K562 (cell line): ENCODE measurements around the gene ANOS1. TPM values are rescaled to one million over a fixed set of nuclear protein-coding genes. Genes with fewer than 3 reads are reported as not detected.

Experiments
- ATAC-seq: fragments of 200-7000 bp; cut with Tn5 transposase; 3 replicates; pipeline ENCODE4 v1.9.1; 2020; ENCODE audit warnings: moderate library complexity
- BruUV-seq: library from RNA; stranded (reverse); fragments of 400-500 nt; replicated peaks from 2 replicates; lab custom pipeline; 2021; lab: Mats Ljungman, UMichigan
- CTCF ChIA-PET: fragments of 300-600 bp; formaldehyde crosslinking; extraction: SDS; loops from one replicate; lab custom pipeline; 2021; ENCODE audit warnings: low intra/inter-chr PET ratio; lab: Yijun Ruan, JAX
- POLR2A ChIA-PET: fragments of 300-600, 350-650 bp; sonication (Branson Sonifier 250); formaldehyde crosslinking; extraction: SDS; loops from one replicate; lab custom pipeline; 2021; ENCODE audit warnings: antibody characterized with exemption, inconsistent platforms; lab: Yijun Ruan, JAX
- DNase-seq, 4 experiments: peaks; one replicate each; pipeline versions ENCODE4 v3.0.0 to v3.0.0-alpha.2; 2011 to 2018; ENCODE audit warnings: low spot score in 3 of 4, mixed read lengths in 3 of 4; ENCODE audit errors: extremely low read depth in 1 of 4
- FAIRE-seq: peaks from 2 replicates; lab custom pipeline; 2011; peaks lifted over from hg19 to GRCh38; lab: Jason Lieb, UNC
- H2AFZ ChIP-seq: 2 replicates; pipeline ENCODE4 v1.6.0; 2011; ENCODE audit warnings: low read depth, low read length, control low read depth, inconsistent platforms
- H3K27ac ChIP-seq: fragments of 200-600 bp; 3 replicates; pipeline ENCODE4 v1.8.0; 2011; ENCODE audit warnings: low read depth, mild to moderate bottlenecking, control low read depth, inconsistent platforms, low read length, moderate library complexity, mixed read lengths; ENCODE audit errors: extremely low read depth
- H3K27me3 ChIP-seq, 2 experiments: fragments of 300-600 bp in 1 of 2; 2 replicates in 1 of 2; 3 replicates in 1 of 2; pipeline versions ENCODE4 v1.6.0 to v1.8.0; 2011; ENCODE audit warnings: inconsistent platforms in 2 of 2, low read length in 2 of 2, mild to moderate bottlenecking in 1 of 2, mixed read lengths in 1 of 2, moderate library complexity in 1 of 2; ENCODE audit not compliant: control insufficient read depth in 2 of 2, insufficient read depth in 2 of 2
- H3K36me3 ChIP-seq: fragments of 300-600 bp; 3 replicates; pipeline ENCODE4 v1.8.0; 2011; ENCODE audit warnings: mild to moderate bottlenecking, low read length, inconsistent platforms; ENCODE audit not compliant: control insufficient read depth, insufficient read depth
- H3K4me1 ChIP-seq, 2 experiments: fragments of 200-600 bp in 1 of 2; replicated peaks in 1 of 2; 2 replicates in 1 of 2; 3 replicates in 1 of 2; pipeline versions ENCODE4 v1.5.1 to v1.8.0; 2011; ENCODE audit warnings: inconsistent platforms in 2 of 2, low read length in 2 of 2, mild to moderate bottlenecking in 1 of 2, mixed read lengths in 1 of 2, moderate library complexity in 1 of 2; ENCODE audit not compliant: control insufficient read depth in 2 of 2, insufficient read depth in 2 of 2
- H3K4me2 ChIP-seq: 2 replicates; pipeline ENCODE4 v1.6.1; 2011; ENCODE audit warnings: low read length, control low read depth, inconsistent platforms, mixed read lengths; ENCODE audit not compliant: insufficient read depth
- H3K4me3 ChIP-seq: fragments of 200-600 bp; sonication (generic), shearing (Covaris generic); 2 replicates; pipeline ENCODE4 v1.5.1; 2016; ENCODE audit warnings: control low read depth, inconsistent platforms
- H3K79me2 ChIP-seq: fragments of 200-600 bp; 3 replicates; pipeline ENCODE4 v1.8.0; 2011; ENCODE audit warnings: low read length, inconsistent platforms; ENCODE audit not compliant: control insufficient read depth, insufficient read depth
- H3K9ac ChIP-seq, 2 experiments: 2 replicates each; pipeline versions ENCODE4 v1.6.0 to v1.6.1; 2011; ENCODE audit warnings: low read depth in 2 of 2, low read length in 2 of 2, control low read depth in 1 of 2, inconsistent platforms in 1 of 2, mild to moderate bottlenecking in 1 of 2, mixed read lengths in 1 of 2; ENCODE audit not compliant: insufficient read depth in 1 of 2
- H3K9me1 ChIP-seq: one replicate; pipeline ENCODE4 v1.6.0; 2011; ENCODE audit warnings: inconsistent platforms, mild to moderate bottlenecking, low read length, moderate library complexity; ENCODE audit not compliant: control insufficient read depth, insufficient read depth
- H3K9me3 ChIP-seq: replicated peaks from 2 replicates; pipeline ENCODE4 v1.5.1; 2011; ENCODE audit warnings: low read depth, low read length, inconsistent platforms; ENCODE audit not compliant: control insufficient read depth, insufficient read depth
- H4K20me1 ChIP-seq: replicated peaks from 2 replicates; pipeline ENCODE4 v1.6.1; 2011; ENCODE audit warnings: low read length, inconsistent platforms, mixed read lengths; ENCODE audit not compliant: control insufficient read depth, insufficient read depth
- E2F4 ChIP-seq: sonication (generic); formaldehyde crosslinking; IDR thresholded peaks from 2 replicates; pipeline ENCODE4 v1.8.0; 2022; ENCODE audit warnings: mild to moderate bottlenecking, low read depth, missing genetic modification reagents
- GATAD2B ChIP-seq: fragments of 450-650 bp; IDR thresholded peaks from 2 replicates; pipeline ENCODE4 v1.6.1; 2017; ENCODE audit warnings: mild to moderate bottlenecking, borderline replicate concordance
- HIVEP1 ChIP-seq: fragments of 250-450 bp; sonication (Bioruptor Pico); IDR thresholded peaks from 2 replicates; pipeline ENCODE4 v1.4.0; 2020; ENCODE audit warnings: mild to moderate bottlenecking
- ILF3 ChIP-seq: fragments of 450-650 bp; IDR thresholded peaks from 2 replicates; pipeline ENCODE4 v1.6.1; 2018; ENCODE audit warnings: antibody characterized with exemption, mild to moderate bottlenecking, moderate library complexity, borderline replicate concordance
- MXI1 ChIP-seq: IDR thresholded peaks from 2 replicates; pipeline ENCODE4 v1.6.1; 2011; ENCODE audit warnings: low read depth, mild to moderate bottlenecking, improper control_type of control experiment, low read length
- PHF20 ChIP-seq: fragments of 450-650 bp; IDR thresholded peaks from 2 replicates; pipeline ENCODE4 v1.6.1; 2018; ENCODE audit not compliant: partially characterized antibody
- POLR2B ChIP-seq: fragments of 450-650 bp; IDR thresholded peaks from 2 replicates; pipeline ENCODE4 v1.6.1; 2018; ENCODE audit warnings: low read depth; ENCODE audit not compliant: partially characterized antibody
- SRSF7 ChIP-seq: fragments of 200-400 bp; formaldehyde crosslinking; optimal IDR thresholded peaks from 2 replicates; pipeline ENCODE3; 2017; ENCODE audit warnings: mild to moderate bottlenecking, low read depth, low read length
- ZFP30 ChIP-seq: fragments of 250-450 bp; sonication (Bioruptor Pico); IDR thresholded peaks from 2 replicates; pipeline ENCODE4 v1.8.0; 2022; ENCODE audit warnings: moderate library complexity, mild to moderate bottlenecking, inconsistent platforms, borderline replicate concordance
- ZNF830 ChIP-seq: fragments of 250-450 bp; sonication (Bioruptor Pico); IDR thresholded peaks from 2 replicates; pipeline ENCODE4 v1.5.0; 2021; ENCODE audit warnings: mild to moderate bottlenecking
- WGBS: fragments of 100-300 bp; shearing (Covaris generic); methylation state at CpG from one replicate; pipeline ENCODE4 v1.1.6; 2016; ENCODE audit warnings: low coverage, mixed read lengths; ENCODE audit not compliant: insufficient coverage; ENCODE audit errors: missing lambda C conversion rate; 5-methylcytosine and 5-hydroxymethylcytosine counted together
- in situ Hi-C: fragments of 300-500 bp; cut with MboI; formaldehyde crosslinking; loops from 4 replicates; pipeline ENCODE4 v1.15.0; 2018; ENCODE audit warnings: inconsistent platforms, mixed read lengths
- intact Hi-C: fragments of 100-400 bp; cut with micrococcal nuclease; formaldehyde crosslinking; loops from 2 replicates; pipeline ENCODE4 v1.14.2; 2022
- polyA plus RNA-seq, 8 experiments: library from polyadenylated mRNA; depleted of rRNA in 4 of 8; stranded (reverse) in 5 of 8; unstranded in 3 of 8; fragments of >200 nt; fragmentation: Nextera tagmentation in 2 of 8; fragmentation: Illumina TruSeq in 1 of 8; extraction: Ambion mirVana in 2 of 8; extraction: Trizol in 1 of 8; gene quantifications; 2 replicates each; pipeline versions ENCODE4 v1.2.1 to v1.2.3, GENCODE V29; 2011 to 2014; ENCODE audit warnings: inconsistent platforms in 1 of 8, missing spikeins in 1 of 8
- total RNA-seq, 7 experiments: library from RNA; depleted of rRNA in 6 of 7; stranded (reverse); fragments of >200 nt in 6 of 7; fragmentation: Illumina TruSeq in 2 of 7; extraction: Trizol in 2 of 7; gene quantifications; 2 replicates each; pipeline versions ENCODE4 v1.2.1 to v1.2.3, GENCODE V29; 2011 to 2021; ENCODE audit warnings: low replicate concordance in 1 of 7
- TF ChIP-seq, protein P1 (sequence below): fragments of 450-650 bp; formaldehyde crosslinking; IDR thresholded peaks from 2 replicates; pipeline ENCODE4 v1.4.0; 2020; ENCODE audit warnings: mild to moderate bottlenecking
- TF ChIP-seq, protein P2 (sequence below), 2 experiments: IDR thresholded peaks in 1 of 2; conservative IDR thresholded peaks in 1 of 2; 2 replicates each; pipeline ENCODE4 v1.6.1; 2016; ENCODE audit warnings: low read depth in 2 of 2, mild to moderate bottlenecking in 1 of 2, missing compliant biosample characterization in 1 of 2, missing genetic modification characterization in 1 of 2, moderate library complexity in 1 of 2
- TF ChIP-seq, protein P3 (sequence below): sonication (generic); formaldehyde crosslinking; IDR thresholded peaks from 2 replicates; pipeline ENCODE4 v1.8.0; 2022; ENCODE audit warnings: missing genetic modification reagents, mild to moderate bottlenecking, moderate library complexity, borderline replicate concordance
- TF ChIP-seq, protein P4 (sequence below): sonication (generic); formaldehyde crosslinking; IDR thresholded peaks from 2 replicates; pipeline ENCODE4 v1.8.1; 2023; ENCODE audit warnings: mild to moderate bottlenecking, missing genetic modification reagents

The ANOS1 gene
- total and polyA plus RNA-seq, 9 of the 15 experiments (the other 6 are each of a cell fraction or from before 2014, with no cell fraction given): 0.04 TPM; not detected in 8

DNA sequence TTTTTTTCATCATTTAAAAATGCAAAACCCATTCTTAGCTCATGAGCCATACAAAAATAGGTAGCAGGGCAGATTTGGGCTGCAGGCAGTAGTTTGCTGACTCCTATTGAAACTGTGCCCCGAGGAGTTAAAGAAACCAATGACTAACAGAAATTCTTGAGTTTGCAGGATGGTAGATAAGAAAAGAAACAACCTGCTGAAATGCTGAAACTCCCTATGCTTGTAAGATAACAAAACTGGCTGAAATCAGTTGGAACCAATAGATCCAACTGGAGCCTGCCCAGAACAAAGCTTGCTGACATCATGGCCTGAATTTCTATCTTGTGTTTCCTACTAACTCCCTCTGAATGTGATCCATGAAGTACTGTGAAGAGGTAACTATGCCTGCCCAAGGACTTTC, 68.6 kb downstream of the ANOS1 start (continued):
- TF ChIP-seq GATAD2B: no peak
- no peak for TF ChIP-seq ZNF830 (CRISPR knock-in tag)
- TF ChIP-seq MXI1: no peak
- TF ChIP-seq, protein P1, sequence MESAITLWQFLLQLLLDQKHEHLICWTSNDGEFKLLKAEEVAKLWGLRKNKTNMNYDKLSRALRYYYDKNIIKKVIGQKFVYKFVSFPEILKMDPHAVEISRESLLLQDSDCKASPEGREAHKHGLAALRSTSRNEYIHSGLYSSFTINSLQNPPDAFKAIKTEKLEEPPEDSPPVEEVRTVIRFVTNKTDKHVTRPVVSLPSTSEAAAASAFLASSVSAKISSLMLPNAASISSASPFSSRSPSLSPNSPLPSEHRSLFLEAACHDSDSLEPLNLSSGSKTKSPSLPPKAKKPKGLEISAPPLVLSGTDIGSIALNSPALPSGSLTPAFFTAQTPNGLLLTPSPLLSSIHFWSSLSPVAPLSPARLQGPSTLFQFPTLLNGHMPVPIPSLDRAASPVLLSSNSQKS: no peak
- TF ChIP-seq, all 486 proteins: peak for 0

DNA sequence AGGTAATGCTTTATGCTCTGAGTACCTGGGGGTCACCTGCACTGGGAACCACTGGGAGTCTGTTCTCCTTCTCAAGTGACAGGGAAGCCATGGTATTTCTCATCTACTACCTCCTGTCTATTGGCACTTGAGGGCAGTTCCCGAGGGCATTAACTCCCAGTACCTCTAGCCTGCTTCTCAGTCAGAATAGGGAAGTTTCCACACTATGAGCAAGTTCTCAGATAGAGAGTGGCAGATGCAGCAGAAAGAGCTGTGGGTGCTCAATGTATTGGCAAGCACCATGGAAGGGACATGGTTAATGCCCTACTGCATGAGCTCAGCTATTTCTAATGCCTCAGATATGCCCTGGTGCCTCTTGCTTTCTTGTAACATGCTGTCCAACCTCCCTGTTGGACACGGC, 74.1 kb downstream of the ANOS1 start:
- no TSS peak for BruUV-seq
- CTCF ChIA-PET: no interaction called here
- no peaks in the 10 kb centered on the region for H3K9me1 ChIP-seq
- no peak overlapping the region for H3K27ac ChIP-seq
- H2AFZ ChIP-seq: no peak overlapping the region
- intact Hi-C loops: no loop called here
- no peaks in the 10 kb centered on the region for H3K79me2 ChIP-seq
- no peak overlapping the region for H3K4me2 ChIP-seq
- H3K36me3 ChIP-seq: no peaks in the 10 kb centered on the region
- ATAC-seq: no peak
- H3K9ac ChIP-seq: no peak overlapping the region
- no peaks in the 10 kb centered on the region for H4K20me1 ChIP-seq
- H3K4me1 ChIP-seq: no peaks in the 10 kb centered on the region
- 0% methylated on average over 1 of the region's 2 CpGs for WGBS
- H3K4me3 ChIP-seq: no peak overlapping the region
- in situ Hi-C loops: no loop called here
- no peak for DNase-seq
- H3K9me3 ChIP-seq: no peaks in the 10 kb centered on the region
- no peak for FAIRE-seq
- POLR2A ChIA-PET: interaction anchor here (0.5 kb wide), 1 partner anchor 74 kb away, joined by 3 read pairs; the partner anchor contains the start of gene ANOS1
- H3K27me3 ChIP-seq: no peaks in the 10 kb centered on the region
- TF ChIP-seq E2F4 (CRISPR knock-in tag) (no peak), HIVEP1 (CRISPR knock-in tag) (no peak), POLR2B (no peak), PHF20 (no peak), ZFP30 (no peak), SRSF7 (no peak), ILF3 (no peak)
- TF ChIP-seq, protein P2, sequence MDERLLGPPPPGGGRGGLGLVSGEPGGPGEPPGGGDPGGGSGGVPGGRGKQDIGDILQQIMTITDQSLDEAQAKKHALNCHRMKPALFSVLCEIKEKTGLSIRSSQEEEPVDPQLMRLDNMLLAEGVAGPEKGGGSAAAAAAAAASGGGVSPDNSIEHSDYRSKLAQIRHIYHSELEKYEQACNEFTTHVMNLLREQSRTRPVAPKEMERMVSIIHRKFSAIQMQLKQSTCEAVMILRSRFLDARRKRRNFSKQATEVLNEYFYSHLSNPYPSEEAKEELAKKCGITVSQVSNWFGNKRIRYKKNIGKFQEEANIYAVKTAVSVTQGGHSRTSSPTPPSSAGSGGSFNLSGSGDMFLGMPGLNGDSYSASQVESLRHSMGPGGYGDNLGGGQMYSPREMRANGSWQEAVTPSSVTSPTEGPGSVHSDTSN (CRISPR knock-in tag; IDR thresholded peaks at IDR 0.05; ENCODE audit: low read depth): no peak
- TF ChIP-seq, protein P2 (tag; conservative IDR thresholded peaks at IDR 0.05; ENCODE audit: low read depth): no peak
- TF ChIP-seq, protein P3, sequence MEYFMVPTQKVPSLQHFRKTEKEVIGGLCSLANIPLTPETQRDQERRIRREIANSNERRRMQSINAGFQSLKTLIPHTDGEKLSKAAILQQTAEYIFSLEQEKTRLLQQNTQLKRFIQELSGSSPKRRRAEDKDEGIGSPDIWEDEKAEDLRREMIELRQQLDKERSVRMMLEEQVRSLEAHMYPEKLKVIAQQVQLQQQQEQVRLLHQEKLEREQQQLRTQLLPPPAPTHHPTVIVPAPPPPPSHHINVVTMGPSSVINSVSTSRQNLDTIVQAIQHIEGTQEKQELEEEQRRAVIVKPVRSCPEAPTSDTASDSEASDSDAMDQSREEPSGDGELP (CRISPR knock-in tag): no peak
- TF ChIP-seq, protein P4, sequence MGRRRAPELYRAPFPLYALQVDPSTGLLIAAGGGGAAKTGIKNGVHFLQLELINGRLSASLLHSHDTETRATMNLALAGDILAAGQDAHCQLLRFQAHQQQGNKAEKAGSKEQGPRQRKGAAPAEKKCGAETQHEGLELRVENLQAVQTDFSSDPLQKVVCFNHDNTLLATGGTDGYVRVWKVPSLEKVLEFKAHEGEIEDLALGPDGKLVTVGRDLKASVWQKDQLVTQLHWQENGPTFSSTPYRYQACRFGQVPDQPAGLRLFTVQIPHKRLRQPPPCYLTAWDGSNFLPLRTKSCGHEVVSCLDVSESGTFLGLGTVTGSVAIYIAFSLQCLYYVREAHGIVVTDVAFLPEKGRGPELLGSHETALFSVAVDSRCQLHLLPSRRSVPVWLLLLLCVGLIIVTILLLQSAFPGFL (CRISPR knock-in tag): no peak
